Gastrocnemius medialis (tissue), 4 donors: ENCODE data around the gene ATRAID. TPM values are rescaled to one million over a fixed set of nuclear protein-coding genes. Genes with fewer than 3 reads are reported as not detected.

Experiments
- ATAC-seq, 2 donors: fragments of 150-250 bp; one replicate each; pipeline ENCODE4 v1.9.1; 2016
- DNase-seq, 2 donors: peaks; one replicate each; pipeline ENCODE4 v3.0.0-alpha.2; 2019
- H3K27ac ChIP-seq, 4 donors: fragments of 200-600 bp; sonication (generic); 1 replicate in 1 of 4; 2 replicates in 3 of 4; pipeline ENCODE4 v1.5.1; 2016 to 2018; ENCODE audit warnings: mild to moderate bottlenecking in 2 of 4, moderate library complexity in 1 of 4
- H3K27me3 ChIP-seq, 3 donors: fragments of 200-600 bp; sonication (generic) in 2 of 3; 1 replicate in 1 of 3; 2 replicates in 2 of 3; pipeline versions ENCODE4 v1.5.1 to v1.6.0; 2016 to 2019; ENCODE audit warnings: mild to moderate bottlenecking in 1 of 3, moderate library complexity in 1 of 3
- H3K36me3 ChIP-seq, 2 donors: fragments of 200-600 bp; sonication (generic) in 1 of 2; one replicate each; pipeline ENCODE4 v1.5.1; 2017 to 2018
- H3K4me1 ChIP-seq, 2 donors: fragments of 200-600 bp; sonication (generic) in 1 of 2; one replicate each; pipeline ENCODE4 v1.5.1; 2016 to 2017; ENCODE audit warnings: mild to moderate bottlenecking in 2 of 2
- H3K4me3 ChIP-seq, 4 donors: fragments of 200-600 bp; sonication (generic) in 3 of 4; 1 replicate in 1 of 4; 2 replicates in 3 of 4; pipeline ENCODE4 v1.5.1; 2016 to 2019; ENCODE audit warnings: mild to moderate bottlenecking in 2 of 4
- H3K9me3 ChIP-seq, 3 donors: fragments of 200-600 bp; sonication (generic) in 2 of 3; 1 replicate in 1 of 3; 2 replicates in 2 of 3; pipeline ENCODE4 v1.5.1; 2016 to 2019
- POLR2A ChIP-seq, 2 donors: fragments of 450-650 bp; IDR thresholded peaks; one replicate each; pipeline ENCODE4 v1.6.1; 2017; ENCODE audit warnings: antibody characterized with exemption in 2 of 2, mild to moderate bottlenecking in 2 of 2, moderate library complexity in 2 of 2
- in situ Hi-C, 4 donors: fragments of 200-750 bp; cut with MboI; loops; one replicate each; pipeline versions ENCODE4 v1.15.0 to v1.8.0; 2017; ENCODE audit warnings: low sequenced_read_pairs in 4 of 4
- intact Hi-C: fragments of 100-400 bp; cut with DNase I; formaldehyde crosslinking; loops from one replicate; pipeline ENCODE4 v1.15.1; 2023; ENCODE audit warnings: low total_unique reads
- total RNA-seq, 4 donors: library from RNA; depleted of rRNA; stranded (reverse); fragments of >200 nt; gene quantifications; one replicate each; pipeline versions ENCODE4 v1.1.0 to v1.2.3, GENCODE V29; 2016
- TF ChIP-seq, protein P1 (sequence below), 5 experiments: fragments of 450-650 bp in 3 of 5; fragments of 200-600 bp in 2 of 5; sonication (generic) in 2 of 5; IDR thresholded peaks in 4 of 5; conservative IDR thresholded peaks in 1 of 5; 1 replicate in 4 of 5; 2 replicates in 1 of 5; pipeline ENCODE4 v1.5.1; 2016 to 2019; ENCODE audit warnings: antibody characterized with exemption in 5 of 5, mild to moderate bottlenecking in 3 of 5, moderate library complexity in 3 of 5

Gene ATRAID
- total RNA-seq, 4 donors from 2014 or later, result 131 to 203 (median 171) TPM

DNA sequence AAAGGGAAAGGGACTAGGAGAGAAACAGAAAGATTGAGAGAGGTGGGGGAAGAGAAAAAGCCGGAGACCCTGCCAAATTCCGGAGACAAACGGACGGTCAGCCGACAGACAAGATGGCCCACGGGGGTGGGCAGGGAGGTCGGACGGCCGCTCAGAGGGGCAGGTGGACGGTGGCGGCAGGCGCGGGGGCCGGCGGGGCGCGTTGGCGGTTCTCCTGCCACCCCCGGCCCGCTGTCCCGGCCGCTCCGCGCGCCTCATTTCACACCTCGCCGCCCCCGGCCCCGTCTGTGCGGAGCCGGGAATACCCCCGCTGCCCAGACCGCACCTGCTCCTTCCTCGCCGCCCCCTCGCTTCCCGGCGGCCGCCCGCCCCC lies 50.1 kb downstream of the ATRAID start:
- Histone ChIP-seq H3K36me3 (no peaks in the 10 kb centered on the region), H3K27me3 (peaks cover 71 to 82% (median 71%) of the 10 kb centered on the region in 3 donors), H3K9me3 (no peaks in the 10 kb centered on the region), H3K27ac (no peak overlapping the region), H3K4me1 (peaks cover 25 to 26% of the 10 kb centered on the region in 2 donors), H3K4me3 (peak overlapping the region in 3 of 4 donors; percentile 51 to 78 (median 63))
- intact Hi-C loops (no loop called here), in situ Hi-C loops (no loop called here)
- ATAC-seq (no peak), DNase-seq (no peak)
- TF ChIP-seq POLR2A (IDR thresholded peaks at IDR 0.05), result no peak
- TF ChIP-seq, protein P1, sequence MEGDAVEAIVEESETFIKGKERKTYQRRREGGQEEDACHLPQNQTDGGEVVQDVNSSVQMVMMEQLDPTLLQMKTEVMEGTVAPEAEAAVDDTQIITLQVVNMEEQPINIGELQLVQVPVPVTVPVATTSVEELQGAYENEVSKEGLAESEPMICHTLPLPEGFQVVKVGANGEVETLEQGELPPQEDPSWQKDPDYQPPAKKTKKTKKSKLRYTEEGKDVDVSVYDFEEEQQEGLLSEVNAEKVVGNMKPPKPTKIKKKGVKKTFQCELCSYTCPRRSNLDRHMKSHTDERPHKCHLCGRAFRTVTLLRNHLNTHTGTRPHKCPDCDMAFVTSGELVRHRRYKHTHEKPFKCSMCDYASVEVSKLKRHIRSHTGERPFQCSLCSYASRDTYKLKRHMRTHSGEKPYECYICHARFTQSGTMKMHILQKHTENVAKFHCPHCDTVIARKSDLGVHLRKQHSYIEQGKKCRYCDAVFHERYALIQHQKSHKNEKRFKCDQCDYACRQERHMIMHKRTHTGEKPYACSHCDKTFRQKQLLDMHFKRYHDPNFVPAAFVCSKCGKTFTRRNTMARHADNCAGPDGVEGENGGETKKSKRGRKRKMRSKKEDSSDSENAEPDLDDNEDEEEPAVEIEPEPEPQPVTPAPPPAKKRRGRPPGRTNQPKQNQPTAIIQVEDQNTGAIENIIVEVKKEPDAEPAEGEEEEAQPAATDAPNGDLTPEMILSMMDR (IDR thresholded peaks at IDR 0.05 in 4 of 5, conservative IDR thresholded peaks at IDR 0.05 in 1 of 5), result no peak

DNA sequence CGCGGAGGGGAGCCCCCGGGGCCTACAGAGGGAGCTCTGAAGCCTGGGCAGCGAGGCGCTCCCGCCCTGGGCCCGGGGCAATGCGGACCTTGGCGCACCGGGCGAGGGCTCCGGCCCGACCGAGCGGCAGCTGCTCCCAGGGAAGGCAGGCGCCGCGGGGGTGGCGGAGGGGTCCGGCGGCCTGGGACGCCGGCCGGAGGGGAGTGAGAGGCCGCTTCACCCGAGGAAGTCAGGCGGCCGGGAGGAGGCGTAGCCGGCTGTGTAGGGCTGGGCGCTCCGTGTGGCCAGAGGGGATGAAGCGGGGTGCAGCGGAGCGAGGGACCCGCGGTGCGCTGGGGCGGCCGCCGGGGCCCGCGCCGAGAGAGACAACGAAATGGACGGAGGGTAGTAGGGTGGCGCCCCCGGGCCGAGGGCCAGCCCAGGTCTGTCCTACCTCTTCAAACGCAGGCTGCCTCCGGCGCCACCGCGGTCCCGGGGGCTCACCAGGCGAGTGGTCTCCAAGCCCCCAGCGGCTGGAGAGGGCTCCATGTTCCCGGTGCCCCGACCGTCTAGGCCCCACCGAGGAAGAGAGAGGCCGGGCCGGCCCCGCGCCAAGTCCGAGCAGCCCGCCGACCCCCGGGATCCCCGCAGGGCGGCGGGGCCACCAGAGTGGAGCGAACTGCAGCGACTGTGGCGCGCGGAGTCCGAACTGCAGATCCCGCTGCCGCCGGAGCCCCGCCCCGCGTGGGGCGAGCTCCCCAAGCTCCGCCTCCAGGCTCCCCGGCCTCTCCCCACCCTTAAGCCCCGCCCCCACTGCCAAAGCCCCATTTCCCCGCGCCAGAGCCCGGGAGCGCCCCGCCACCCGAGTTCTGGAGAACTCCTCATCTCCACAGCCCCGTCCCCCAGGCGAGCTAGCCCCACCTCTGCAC lies 50.8 kb downstream of the ATRAID start, which contains the start of gene SLC30A3:
Gene SLC30A3, minus strand, starts transcription at position 669 of the 908 bp plus-strand sequence. Its CDS starts 141 bp downstream, at position 528.
- in situ Hi-C loops, result no loop called here
- H3K36me3 ChIP-seq, result no peaks in the 10 kb centered on the region
- peak within 1 kb of the TSS; percentile 51 to 78 (median 58) for H3K4me3 ChIP-seq
- TF ChIP-seq, protein P1 (IDR thresholded peaks at IDR 0.05 in 4 of 5, conservative IDR thresholded peaks at IDR 0.05 in 1 of 5), result no peak
- TF ChIP-seq POLR2A (IDR thresholded peaks at IDR 0.05), result no peak
- ATAC-seq (peak in 1 of 2 donors; percentile 46), DNase-seq (peak in 1 of 2 donors; percentile 28)
- H3K9me3 ChIP-seq, result no peaks in the 10 kb centered on the region
- H3K4me1 ChIP-seq, result peaks cover 25 to 26% of the 10 kb centered on the region in 2 donors
- no peak within 1 kb of the TSS for H3K27ac ChIP-seq
- intact Hi-C loops, result no loop called here
- peaks cover 71 to 80% (median 77%) of the 10 kb centered on the region in 3 donors for H3K27me3 ChIP-seq

DNA sequence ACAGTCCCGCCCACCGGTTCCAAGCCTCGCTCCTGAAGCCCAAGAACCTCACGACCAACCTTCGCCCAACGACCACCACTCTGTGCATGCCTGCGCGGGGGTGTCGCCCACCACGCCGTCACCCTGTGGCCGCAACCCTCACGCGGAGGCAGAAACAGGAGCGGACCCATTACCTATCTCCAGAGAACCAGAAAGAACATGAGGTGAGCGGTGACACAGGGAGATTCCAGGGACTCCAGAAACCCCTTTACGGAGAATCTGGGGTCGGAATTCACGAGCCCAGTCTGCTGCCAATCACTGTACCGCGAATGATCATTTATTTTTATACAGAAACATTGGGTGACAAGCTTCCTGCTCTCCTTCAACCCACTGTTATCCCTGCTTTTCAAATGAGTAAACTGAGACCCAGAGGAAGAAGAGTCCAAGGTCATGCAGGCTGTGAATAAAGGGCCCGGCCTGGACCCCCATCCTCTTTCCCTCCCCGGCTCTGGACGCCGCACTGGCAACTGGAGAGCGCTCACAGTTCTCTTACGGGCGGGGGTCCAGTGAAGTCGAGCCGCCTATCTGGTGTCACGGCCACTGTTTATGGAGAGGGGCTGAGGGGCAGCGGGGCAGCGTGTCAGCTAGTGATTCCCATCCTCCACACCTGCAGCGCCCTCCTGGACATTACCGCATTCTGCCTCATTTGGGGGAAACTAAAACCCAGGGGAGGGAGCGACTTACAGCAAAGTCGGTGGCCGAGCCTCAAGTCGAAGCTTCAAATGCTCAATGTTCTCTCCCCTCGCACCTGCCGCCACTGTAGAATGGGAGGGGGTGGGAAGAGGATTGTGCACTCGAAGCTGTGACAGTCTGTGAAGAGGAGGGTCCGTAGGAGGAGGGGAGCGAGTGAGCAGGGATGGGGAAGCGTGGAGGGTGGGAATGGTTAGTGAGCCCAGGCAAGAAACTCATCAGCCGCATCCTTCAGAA lies 51.7 kb downstream of the ATRAID start:
- TF ChIP-seq, protein P1 (IDR thresholded peaks at IDR 0.05 in 4 of 5, conservative IDR thresholded peaks at IDR 0.05 in 1 of 5), result no peak
- TF ChIP-seq POLR2A (IDR thresholded peaks at IDR 0.05), result no peak
- DNase-seq (no peak), ATAC-seq (no peak)
- peak overlapping the region; percentile 51 to 78 (median 58) for H3K4me3 ChIP-seq
- H3K36me3 ChIP-seq, result no peaks in the 10 kb centered on the region
- H3K4me1 ChIP-seq, result peaks cover 25 to 26% of the 10 kb centered on the region in 2 donors
- no peaks in the 10 kb centered on the region for H3K9me3 ChIP-seq
- intact Hi-C loops (loop anchor here (1.0 kb wide), 1 partner anchor 40 kb away; no protein-coding TSS in a partner anchor), in situ Hi-C loops (no loop called here)
- peaks cover 71 to 77% (median 74%) of the 10 kb centered on the region in 3 donors for H3K27me3 ChIP-seq
- H3K27ac ChIP-seq, result no peak overlapping the region

DNA sequence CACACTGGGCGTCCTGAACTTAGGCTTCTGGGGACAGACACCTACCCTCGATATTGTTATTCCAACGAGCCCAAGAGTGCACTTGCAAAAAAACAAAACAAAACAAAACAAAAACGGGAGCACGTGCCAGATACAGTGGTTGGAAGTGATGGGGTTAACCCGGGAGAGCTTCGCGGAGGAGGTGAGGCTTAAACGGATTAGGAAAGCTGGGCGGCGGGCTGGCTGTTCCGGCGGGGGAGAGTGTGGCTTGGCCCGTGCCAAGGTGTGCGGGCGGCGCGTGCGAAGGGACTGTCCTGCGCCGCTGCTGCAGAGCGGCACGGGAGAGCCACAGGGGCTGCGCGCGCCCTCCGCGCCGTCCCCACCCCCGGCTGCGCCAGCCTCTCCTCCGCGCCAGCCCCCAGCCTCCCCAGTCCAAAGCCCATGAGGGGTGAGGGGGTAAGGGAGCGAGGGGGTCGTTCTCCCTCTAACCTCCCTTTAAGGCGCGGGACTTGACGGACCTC lies 52.5 kb downstream of the ATRAID start:
- ATAC-seq (peak in 1 of 2 donors; percentile 26), DNase-seq (no peak)
- Histone ChIP-seq H3K27ac (no peak overlapping the region), H3K4me3 (peak overlapping the region; percentile 18 to 78 (median 46)), H3K4me1 (peaks cover 25 to 26% of the 10 kb centered on the region in 2 donors), H3K27me3 (peaks cover 71 to 72% (median 71%) of the 10 kb centered on the region in 3 donors), H3K36me3 (no peaks in the 10 kb centered on the region), H3K9me3 (no peaks in the 10 kb centered on the region)
- TF ChIP-seq, protein P1 (IDR thresholded peaks at IDR 0.05 in 4 of 5, conservative IDR thresholded peaks at IDR 0.05 in 1 of 5), result no peak
- TF ChIP-seq POLR2A (IDR thresholded peaks at IDR 0.05), result no peak
- intact Hi-C loops, result loop anchor here (1.0 kb wide), 1 partner anchor 39 kb away; no protein-coding TSS in a partner anchor
- in situ Hi-C loops, result no loop called here
